IMR-90 (cell line): Measurements from ENCODE around the gene CALCOCO1. TPM values are rescaled to one million over a fixed set of nuclear protein-coding genes. Genes with fewer than 3 reads are reported as not detected.

Experiments
- ATAC-seq: fragments of 200-7000 bp; cut with Tn5 transposase; 2 replicates; pipeline ENCODE4 v1.9.1; 2020; ENCODE audit warnings: low read depth, mild to moderate bottlenecking, moderate library complexity
- BruUV-seq: library from RNA; stranded (reverse); fragments of 400-500 nt; replicated peaks from 2 replicates; lab custom pipeline; 2021; lab: Mats Ljungman, UMichigan
- CTCF ChIA-PET: fragments of 300-600 bp; formaldehyde crosslinking; extraction: SDS; loops from one replicate; lab custom pipeline; 2021; ENCODE audit warnings: antibody characterized with exemption; lab: Yijun Ruan, JAX
- POLR2A ChIA-PET: fragments of 300-600 bp; sonication (Branson Sonifier 250); formaldehyde crosslinking; loops from one replicate; lab custom pipeline; 2022; ENCODE audit warnings: antibody characterized with exemption; ENCODE audit not compliant: unreplicated experiment; lab: Charles Lee
- DNase-seq: peaks from one replicate; pipeline ENCODE4 v3.0.0; 2013
- H2AFZ ChIP-seq: replicated peaks from 2 replicates; pipeline ENCODE3; 2013; ENCODE audit warnings: low read length, mild to moderate bottlenecking; ENCODE audit not compliant: poor library complexity
- H2AK5ac ChIP-seq: 2 replicates; pipeline ENCODE4 v1.6.1; 2013; ENCODE audit warnings: low read depth, low read length, inconsistent platforms
- H2AK9ac ChIP-seq: replicated peaks from 2 replicates; pipeline ENCODE3; 2013; ENCODE audit warnings: mild to moderate bottlenecking, low read depth, low read length, moderate library complexity; ENCODE audit not compliant: poor library complexity
- H2BK120ac ChIP-seq: 2 replicates; pipeline ENCODE4 v1.6.1; 2013; ENCODE audit warnings: low read depth, low read length, inconsistent platforms
- H2BK15ac ChIP-seq: 3 replicates; pipeline ENCODE4 v1.6.1; 2013; ENCODE audit warnings: low read depth, low read length, inconsistent platforms
- H2BK20ac ChIP-seq: 2 replicates; pipeline ENCODE4 v1.6.1; 2013; ENCODE audit warnings: low read depth, mild to moderate bottlenecking, inconsistent platforms, low read length, moderate library complexity
- H2BK5ac ChIP-seq: 2 replicates; pipeline ENCODE4 v1.6.1; 2013; ENCODE audit warnings: mild to moderate bottlenecking, low read depth, low read length, inconsistent platforms; ENCODE audit not compliant: poor library complexity, severe bottlenecking
- H3K14ac ChIP-seq: replicated peaks from 2 replicates; pipeline ENCODE4 v1.6.1; 2013; ENCODE audit warnings: low read depth, low read length, inconsistent platforms
- H3K18ac ChIP-seq: 2 replicates; pipeline ENCODE4 v1.6.1; 2013; ENCODE audit warnings: low read depth, low read length, control low read depth
- H3K23ac ChIP-seq: 2 replicates; pipeline ENCODE4 v1.6.1; 2013; ENCODE audit warnings: low read depth, low read length, inconsistent platforms
- H3K27ac ChIP-seq: 2 replicates; pipeline ENCODE4 v1.5.1; 2013; ENCODE audit warnings: mild to moderate bottlenecking, control low read depth, low read length; ENCODE audit not compliant: insufficient read depth
- H3K27me3 ChIP-seq: 2 replicates; pipeline ENCODE4 v1.6.1; 2013; ENCODE audit warnings: low read length; ENCODE audit not compliant: control insufficient read depth, insufficient read depth
- H3K36me3 ChIP-seq: 2 replicates; pipeline ENCODE4 v1.6.1; 2013; ENCODE audit warnings: low read length, mixed read lengths; ENCODE audit not compliant: control insufficient read depth, insufficient read depth
- H3K4ac ChIP-seq: 2 replicates; pipeline ENCODE4 v1.6.1; 2013; ENCODE audit warnings: low read depth, low read length, inconsistent platforms
- H3K4me1 ChIP-seq: 2 replicates; pipeline ENCODE4 v1.6.1; 2013; ENCODE audit warnings: low read length, mixed read lengths; ENCODE audit not compliant: control insufficient read depth, insufficient read depth
- H3K4me2 ChIP-seq: 2 replicates; pipeline ENCODE4 v1.6.1; 2013; ENCODE audit warnings: low read depth, mild to moderate bottlenecking, control low read depth, low read length, moderate library complexity
- H3K4me3 ChIP-seq: 2 replicates; pipeline ENCODE4 v1.5.1; 2013; ENCODE audit warnings: low read depth, mild to moderate bottlenecking, control low read depth, low read length, moderate library complexity; ENCODE audit not compliant: insufficient read depth
- H3K56ac ChIP-seq: 2 replicates; pipeline ENCODE4 v1.6.1; 2013; ENCODE audit warnings: low read length, inconsistent platforms; ENCODE audit not compliant: insufficient read depth; ENCODE audit errors: extremely low read depth
- H3K79me1 ChIP-seq, 2 experiments: 2 replicates each; pipeline ENCODE4 v1.6.1; 2013; ENCODE audit warnings: low read length in 2 of 2, inconsistent platforms in 1 of 2, low read depth in 1 of 2
- H3K9ac ChIP-seq: 2 replicates; pipeline ENCODE4 v1.6.1; 2013; ENCODE audit warnings: low read depth, low read length, control low read depth
- H3K9me1 ChIP-seq: 2 replicates; pipeline ENCODE4 v1.6.1; 2013; ENCODE audit warnings: low read length, inconsistent platforms; ENCODE audit not compliant: insufficient read depth
- H3K9me3 ChIP-seq: 2 replicates; pipeline ENCODE4 v1.6.1; 2013; ENCODE audit warnings: low read length; ENCODE audit not compliant: control insufficient read depth, insufficient read depth
- H4K20me1 ChIP-seq: 2 replicates; pipeline ENCODE4 v1.6.1; 2013; ENCODE audit warnings: low read length, inconsistent platforms; ENCODE audit not compliant: insufficient read depth
- H4K5ac ChIP-seq: 2 replicates; pipeline ENCODE4 v1.6.1; 2013; ENCODE audit warnings: mild to moderate bottlenecking, low read depth, low read length, control low read depth
- H4K8ac ChIP-seq, 2 experiments: 2 replicates each; pipeline ENCODE4 v1.6.1; 2013; ENCODE audit warnings: low read depth in 2 of 2, low read length in 2 of 2, control low read depth in 1 of 2, inconsistent platforms in 1 of 2
- H4K91ac ChIP-seq: 2 replicates; pipeline ENCODE4 v1.6.1; 2013; ENCODE audit warnings: low read depth, low read length, inconsistent platforms; ENCODE audit not compliant: insufficient read depth
- CEBPB ChIP-seq: IDR thresholded peaks from 2 replicates; pipeline ENCODE4 v1.6.1; 2012; ENCODE audit warnings: low read depth, low read length, improper control_type of control experiment
- ELK1 ChIP-seq: fragments of 150-350 bp; IDR thresholded peaks from 2 replicates; pipeline ENCODE4 v1.6.1; 2016; ENCODE audit warnings: low read depth, mild to moderate bottlenecking, low read length, moderate library complexity, borderline replicate concordance
- NFE2L2 ChIP-seq: fragments of 150-350 bp; IDR thresholded peaks from 2 replicates; pipeline ENCODE4 v1.6.1; 2016; ENCODE audit warnings: low read depth, mild to moderate bottlenecking, low read length
- USF2 ChIP-seq: fragments of 150-350 bp; IDR thresholded peaks from 2 replicates; pipeline ENCODE4 v1.6.1; 2017; ENCODE audit warnings: mild to moderate bottlenecking, antibody characterized with exemption, low read length, low read depth
- WGBS, 2 experiments: methylation state at CpG; one replicate each; pipeline versions ENCODE4 v1.1.5 to v1.1.7; 2013; ENCODE audit warnings: missing lambda C conversion rate in 2 of 2; ENCODE audit not compliant: insufficient read length in 1 of 2; ENCODE audit errors: extremely low coverage in 2 of 2; 5-methylcytosine and 5-hydroxymethylcytosine counted together
- dilution Hi-C: fragments of 300-500 bp; cut with HindIII; formaldehyde crosslinking; loops from one replicate; pipeline ENCODE4 v1.14.3; 2018; ENCODE audit warnings: low sequenced_read_pairs; ENCODE audit not compliant: unreplicated experiment
- in situ Hi-C: fragments of 300-500 bp; cut with MboI; formaldehyde crosslinking; loops from 3 replicates; pipeline ENCODE4 v1.14.3; 2019; ENCODE audit warnings: low sequenced_read_pairs, inconsistent platforms, mixed read lengths
- intact Hi-C: fragments of 100-400 bp; cut with micrococcal nuclease; formaldehyde crosslinking; loops from 2 replicates; pipeline ENCODE4 v1.10.0; 2022
- polyA plus RNA-seq, 3 experiments: library from polyadenylated mRNA; depleted of rRNA; stranded (reverse); fragments of >200 nt; gene quantifications; 2 replicates each; pipeline ENCODE4 v1.2.3, GENCODE V29; 2012; ENCODE audit warnings: low replicate concordance in 1 of 3
- total RNA-seq: library from RNA; depleted of rRNA; stranded (reverse); fragments of >200 nt; gene quantifications from 2 replicates; pipeline ENCODE4 v1.2.3, GENCODE V29; 2012

CALCOCO1 gene
- total and polyA plus RNA-seq, 2 of the 4 experiments (the other 2 are of a cell fraction), result 156 to 169 TPM

- H3K27ac ChIP-seq, result no peak overlapping the region
- H2BK120ac ChIP-seq, result no peak overlapping the region
- no peak overlapping the region for H3K14ac ChIP-seq
- H3K4me1 ChIP-seq, result no peaks in the 10 kb centered on the region
- no peak for DNase-seq
- no peak overlapping the region for H3K4ac ChIP-seq
- no TSS peak for BruUV-seq
- 83% methylated on average over 1 of the region's 4 CpGs; no CpG with 5 or more reads in 1 of the 2 experiments for WGBS, 2 experiments
- no peak overlapping the region for H3K23ac ChIP-seq
- no peaks in the 10 kb centered on the region for H4K20me1 ChIP-seq
- no peak overlapping the region for H2BK20ac ChIP-seq
- no peak overlapping the region for H3K4me3 ChIP-seq
- H2AK9ac ChIP-seq, result no peak overlapping the region
- no peak overlapping the region for H3K56ac ChIP-seq
- no peak overlapping the region for H2AK5ac ChIP-seq
- ChIA-PET POLR2A (no interaction called here), CTCF (interaction anchor here (1.7 kb wide), 1 partner anchor 12 kb away, joined by 5 read pairs; the partner anchor contains the start of gene ATP5MC2)
- H3K79me1 ChIP-seq, result no peaks in the 10 kb centered on the region
- in situ Hi-C loops, result no loop called here
- no peak overlapping the region for H2BK5ac ChIP-seq
- H4K91ac ChIP-seq, result no peak overlapping the region
- no peaks in the 10 kb centered on the region for H3K36me3 ChIP-seq
- H3K27me3 ChIP-seq, result peaks cover 17% of the 10 kb centered on the region
- ATAC-seq, result no peak
- TF ChIP-seq NFE2L2 (no peak), CEBPB (no peak), ELK1 (no peak), USF2 (no peak)
- H3K9me3 ChIP-seq, result no peaks in the 10 kb centered on the region; the same call in 1 of the 2 replicates
- H3K4me2 ChIP-seq, result no peak overlapping the region
- no peaks in the 10 kb centered on the region for H3K9me1 ChIP-seq
- intact Hi-C loops, result no loop called here
- no peak overlapping the region for H4K5ac ChIP-seq
- H4K8ac ChIP-seq, result no peak overlapping the region
- H2BK15ac ChIP-seq, result no peak overlapping the region
- H2AFZ ChIP-seq, result no peak overlapping the region
- dilution Hi-C loops, result no loop called here
- H3K18ac ChIP-seq, result no peak overlapping the region
- no peak overlapping the region for H3K9ac ChIP-seq
Measured at GRCh38 chr12:53688134-53688533, 39.1 kb downstream of the CALCOCO1 start.
